ENCODE data around the gene ARHGAP28. TPM values are rescaled to one million over a fixed set of nuclear protein-coding genes. Genes with fewer than 3 reads are reported as not detected.

ARHGAP28 gene
- total RNA-seq, 4 donors from 2014 or later, result 0.52 to 1.7 (median 0.75) TPM

DNA sequence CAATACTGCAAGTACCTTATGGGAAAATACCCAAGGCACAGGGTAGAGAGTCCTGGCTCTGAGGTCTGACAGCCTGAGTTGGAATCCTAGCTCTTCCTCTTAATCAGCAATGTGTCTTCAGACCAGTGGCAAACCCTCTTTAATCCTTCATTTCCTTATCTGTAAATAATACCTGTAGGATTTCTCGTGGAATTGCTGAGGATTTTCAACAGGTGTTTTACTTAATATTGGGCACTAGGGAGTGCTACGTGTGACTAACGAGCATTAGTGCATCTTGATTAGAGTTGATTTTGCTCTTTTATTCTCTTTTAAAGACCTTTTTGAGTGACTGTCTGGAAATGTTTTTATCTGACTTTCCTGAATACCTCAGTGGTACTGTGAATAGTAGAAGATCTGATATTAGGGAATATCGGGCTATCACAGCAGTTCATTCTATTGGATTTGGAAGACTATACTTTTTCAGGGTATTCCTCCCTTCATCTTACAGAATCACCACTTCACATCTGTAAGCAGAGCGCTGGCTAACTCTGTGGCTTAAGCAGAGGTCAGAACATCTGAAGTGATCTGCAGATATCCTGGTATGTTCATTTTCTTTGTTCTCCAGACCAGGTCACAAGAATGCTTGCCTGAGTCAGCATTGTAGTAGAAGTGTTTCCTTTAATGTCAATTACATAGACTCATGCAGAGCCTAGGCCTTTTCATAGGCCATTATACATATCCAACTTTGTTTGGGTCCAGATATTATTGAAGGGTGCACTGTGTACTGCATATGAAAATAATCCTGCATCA, 49.1 kb downstream of the ARHGAP28 start:
- Histone ChIP-seq H3K9me3 (no peaks in the 10 kb centered on the region), H3K4me1 (peaks cover 9 to 14% (median 13%) of the 10 kb centered on the region in 4 donors), H3K27ac (replicated peaks in 1 of 4) (no peak overlapping the region), H3K4me3 (no peak overlapping the region), H3K36me3 (no peaks in the 10 kb centered on the region), H3K27me3 (no peaks in the 10 kb centered on the region)
- WGBS, result 90% methylated on average over 5 of the region's 5 CpGs
- TF ChIP-seq EP300 (IDR thresholded peaks at IDR 0.05), result no peak
- no peak for TF ChIP-seq POLR2AphosphoS5 (IDR thresholded peaks at IDR 0.05)
- TF ChIP-seq, protein P1, sequence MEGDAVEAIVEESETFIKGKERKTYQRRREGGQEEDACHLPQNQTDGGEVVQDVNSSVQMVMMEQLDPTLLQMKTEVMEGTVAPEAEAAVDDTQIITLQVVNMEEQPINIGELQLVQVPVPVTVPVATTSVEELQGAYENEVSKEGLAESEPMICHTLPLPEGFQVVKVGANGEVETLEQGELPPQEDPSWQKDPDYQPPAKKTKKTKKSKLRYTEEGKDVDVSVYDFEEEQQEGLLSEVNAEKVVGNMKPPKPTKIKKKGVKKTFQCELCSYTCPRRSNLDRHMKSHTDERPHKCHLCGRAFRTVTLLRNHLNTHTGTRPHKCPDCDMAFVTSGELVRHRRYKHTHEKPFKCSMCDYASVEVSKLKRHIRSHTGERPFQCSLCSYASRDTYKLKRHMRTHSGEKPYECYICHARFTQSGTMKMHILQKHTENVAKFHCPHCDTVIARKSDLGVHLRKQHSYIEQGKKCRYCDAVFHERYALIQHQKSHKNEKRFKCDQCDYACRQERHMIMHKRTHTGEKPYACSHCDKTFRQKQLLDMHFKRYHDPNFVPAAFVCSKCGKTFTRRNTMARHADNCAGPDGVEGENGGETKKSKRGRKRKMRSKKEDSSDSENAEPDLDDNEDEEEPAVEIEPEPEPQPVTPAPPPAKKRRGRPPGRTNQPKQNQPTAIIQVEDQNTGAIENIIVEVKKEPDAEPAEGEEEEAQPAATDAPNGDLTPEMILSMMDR (IDR thresholded peaks at IDR 0.05), result no peak
- TF ChIP-seq POLR2A (IDR thresholded peaks at IDR 0.05; ENCODE audit: low read depth), result no peak
- no peak for DNase-seq (ENCODE audit: extremely low spot score)
- intact Hi-C loops (cut with DNase I), result no loop called here

DNA sequence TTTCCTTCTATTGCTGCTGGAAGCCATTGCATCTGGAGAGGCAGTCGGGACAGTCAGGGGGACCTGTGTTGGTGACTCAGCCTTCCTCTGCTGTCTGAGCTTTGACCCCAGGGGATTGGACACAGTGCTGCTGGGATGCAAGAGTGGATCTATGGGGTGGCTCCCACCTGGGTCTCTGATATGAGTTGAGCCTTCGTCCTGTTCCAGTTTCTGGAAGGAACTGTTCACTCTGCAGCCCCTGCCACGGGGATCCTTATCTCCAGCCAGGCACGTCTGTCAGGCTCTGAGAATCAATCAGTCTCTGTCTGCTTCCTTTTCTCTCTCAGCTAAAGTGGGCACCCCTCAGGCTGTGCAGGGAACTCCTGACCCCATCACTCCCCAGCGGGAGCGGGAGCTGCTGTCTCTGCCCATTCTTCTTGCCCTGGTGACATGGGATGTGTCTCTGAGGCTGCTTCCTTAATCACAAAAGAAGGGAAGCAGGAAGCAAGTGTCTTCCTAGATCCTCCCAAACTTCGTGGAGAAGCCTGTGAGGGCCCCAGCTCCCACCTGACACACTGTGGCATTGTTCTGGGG, 51.7 kb downstream of the ARHGAP28 start:
- no peak for TF ChIP-seq POLR2A (IDR thresholded peaks at IDR 0.05; ENCODE audit: low read depth)
- TF ChIP-seq POLR2AphosphoS5 (IDR thresholded peaks at IDR 0.05), result no peak
- TF ChIP-seq, protein P1 (IDR thresholded peaks at IDR 0.05), result no peak
- TF ChIP-seq EP300 (IDR thresholded peaks at IDR 0.05), result no peak
- no peak for DNase-seq (ENCODE audit: extremely low spot score)
- Histone ChIP-seq H3K4me1 (peaks cover 9 to 14% (median 13%) of the 10 kb centered on the region in 4 donors), H3K4me3 (no peak overlapping the region), H3K27me3 (no peaks in the 10 kb centered on the region), H3K9me3 (no peaks in the 10 kb centered on the region), H3K36me3 (no peaks in the 10 kb centered on the region), H3K27ac (replicated peaks in 1 of 4) (peak overlapping the region in 1 of 4 donors; percentile 21)
- WGBS, result 51% methylated on average over 7 of the region's 7 CpGs
- intact Hi-C loops (cut with DNase I), result no loop called here

DNA sequence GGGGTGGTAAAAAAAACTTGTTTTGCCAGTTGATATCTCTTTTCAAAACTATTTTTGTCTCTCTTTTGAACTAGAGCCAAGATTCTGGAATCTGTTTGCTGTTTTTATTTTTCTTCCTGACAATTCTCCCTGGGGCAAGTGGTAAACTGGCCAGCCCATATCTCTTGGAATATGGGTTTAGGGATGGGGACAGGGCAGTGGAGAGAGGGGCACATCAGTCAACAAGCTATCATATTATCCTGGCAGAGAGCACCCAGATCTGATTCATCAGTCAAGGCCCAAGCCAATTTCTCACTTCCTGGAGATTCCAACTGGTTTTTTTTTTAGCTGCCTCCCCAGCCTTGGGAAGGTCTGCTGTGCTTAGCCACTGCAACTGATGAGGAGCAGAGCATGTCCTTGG, 52.3 kb downstream of the ARHGAP28 start:
- H3K4me3 ChIP-seq, result no peak overlapping the region
- intact Hi-C loops (cut with DNase I), result no loop called here
- no peaks in the 10 kb centered on the region for H3K9me3 ChIP-seq
- no peaks in the 10 kb centered on the region for H3K36me3 ChIP-seq
- H3K27me3 ChIP-seq, result no peaks in the 10 kb centered on the region
- no peak for DNase-seq (ENCODE audit: extremely low spot score)
- TF ChIP-seq EP300 (IDR thresholded peaks at IDR 0.05) (no peak), POLR2A (IDR thresholded peaks at IDR 0.05; ENCODE audit: low read depth) (no peak), POLR2AphosphoS5 (IDR thresholded peaks at IDR 0.05) (no peak)
- TF ChIP-seq, protein P1 (IDR thresholded peaks at IDR 0.05), result no peak
- H3K27ac ChIP-seq (replicated peaks in 1 of 4), result peak overlapping the region in 1 of 4 donors; percentile 21
- H3K4me1 ChIP-seq, result peaks cover 9 to 14% (median 13%) of the 10 kb centered on the region in 4 donors

DNA sequence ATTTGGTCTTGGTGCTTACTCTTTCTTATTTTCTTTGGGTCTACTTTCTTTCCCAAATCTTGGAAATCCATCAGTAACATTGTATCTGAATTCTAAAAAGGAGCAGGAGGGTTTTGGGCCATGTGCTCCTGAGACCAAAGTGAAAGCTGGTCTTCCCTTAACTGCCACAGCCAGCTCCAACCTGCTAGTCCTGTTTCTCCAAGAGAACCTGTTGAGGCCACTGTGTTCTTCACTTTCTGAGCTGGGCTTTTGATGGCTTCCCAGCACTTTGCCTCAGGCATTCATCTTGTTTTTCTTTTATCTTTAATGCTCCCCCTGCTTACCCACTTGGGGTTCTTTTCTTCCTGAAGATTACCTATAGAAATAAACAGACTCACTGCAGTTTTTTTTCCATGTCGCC, 53.3 kb downstream of the ARHGAP28 start:
- no peak overlapping the region for H3K27ac ChIP-seq (replicated peaks in 1 of 4)
- no peaks in the 10 kb centered on the region for H3K36me3 ChIP-seq
- DNase-seq (ENCODE audit: extremely low spot score), result no peak
- peaks cover 9 to 14% (median 13%) of the 10 kb centered on the region in 4 donors for H3K4me1 ChIP-seq
- no peak overlapping the region for H3K4me3 ChIP-seq
- 93% methylated on average over 1 of the region's 1 CpG for WGBS
- no peak for TF ChIP-seq POLR2AphosphoS5 (IDR thresholded peaks at IDR 0.05)
- no peak for TF ChIP-seq POLR2A (IDR thresholded peaks at IDR 0.05; ENCODE audit: low read depth)
- TF ChIP-seq, protein P1 (IDR thresholded peaks at IDR 0.05), result no peak
- TF ChIP-seq EP300 (IDR thresholded peaks at IDR 0.05), result no peak
- H3K27me3 ChIP-seq, result no peaks in the 10 kb centered on the region
- H3K9me3 ChIP-seq, result no peaks in the 10 kb centered on the region
- intact Hi-C loops (cut with DNase I), result no loop called here
